Caco-2 (cell line): ENCODE results near the gene TLE2. TPM values are rescaled to one million over a fixed set of nuclear protein-coding genes. Genes with fewer than 3 reads are reported as not detected.

Experiments
- Bru-seq: library from RNA; stranded (reverse); fragments of 400-500 nt; gene quantifications from one replicate; lab custom pipeline; 2021; lab: Mats Ljungman, UMichigan
- BruChase-seq, 2 experiments: library from RNA; stranded (reverse); fragments of 400-500 nt; gene quantifications; one replicate each; lab custom pipeline; 2021; lab: Mats Ljungman, UMichigan
- BruUV-seq: library from RNA; stranded (reverse); fragments of 400-500 nt; replicated peaks from 2 replicates; lab custom pipeline; 2021; lab: Mats Ljungman, UMichigan
- CTCF ChIA-PET: fragments of 300-600 bp; sonication (Branson Sonifier 250); formaldehyde crosslinking; loops from one replicate; lab custom pipeline; 2022; ENCODE audit warnings: antibody characterized with exemption; lab: Charles Lee
- POLR2A ChIA-PET: fragments of 300-600 bp; sonication (Branson Sonifier 250); formaldehyde crosslinking; loops from one replicate; lab custom pipeline; 2022; ENCODE audit warnings: antibody characterized with exemption; lab: Charles Lee
- DNase-seq, 2 experiments: peaks; one replicate each; pipeline versions ENCODE4 v3.0.0 to v3.0.0-alpha.2; 2020 to 2022
- H3K27me3 ChIP-seq: replicated peaks from 2 replicates; pipeline ENCODE4 v1.6.0; 2011; ENCODE audit warnings: low read length; ENCODE audit not compliant: control insufficient read depth, insufficient read depth
- H3K36me3 ChIP-seq: 2 replicates; pipeline ENCODE4 v1.5.1; 2011; ENCODE audit warnings: low read length; ENCODE audit not compliant: control insufficient read depth, insufficient read depth
- H3K4me1 ChIP-seq: fragments of 250-450 bp; sonication (Bioruptor Pico); 2 replicates; pipeline ENCODE4 v1.5.1; 2020; ENCODE audit warnings: mild to moderate bottlenecking
- H3K4me3 ChIP-seq: 2 replicates; pipeline ENCODE4 v1.5.1; 2011; ENCODE audit warnings: low read depth, mild to moderate bottlenecking, control low read depth, low read length
- H3K9me3 ChIP-seq: fragments of 250-450 bp; sonication (Bioruptor Pico); 2 replicates; pipeline ENCODE4 v1.5.1; 2020; ENCODE audit warnings: mild to moderate bottlenecking, moderate library complexity
- H3K27ac Mint-ChIP-seq: one replicate; pipeline ENCODE4 v1.8.0; 2022; ENCODE audit warnings: mixed read lengths; ENCODE audit not compliant: unreplicated experiment
- H3K27me3 Mint-ChIP-seq: one replicate; pipeline ENCODE4 v1.8.0; 2022; ENCODE audit warnings: mixed read lengths; ENCODE audit not compliant: insufficient read depth, unreplicated experiment
- H3K36me3 Mint-ChIP-seq: one replicate; pipeline ENCODE4 v1.8.0; 2022; ENCODE audit warnings: mild to moderate bottlenecking, mixed read lengths; ENCODE audit not compliant: insufficient read depth, unreplicated experiment
- H3K4me1 Mint-ChIP-seq: one replicate; pipeline ENCODE4 v1.8.0; 2022; ENCODE audit warnings: low read depth, mixed read lengths; ENCODE audit not compliant: unreplicated experiment
- H3K4me3 Mint-ChIP-seq: one replicate; pipeline ENCODE4 v1.8.0; 2022; ENCODE audit warnings: mild to moderate bottlenecking, moderate library complexity, mixed read lengths; ENCODE audit not compliant: unreplicated experiment
- H3K9me3 Mint-ChIP-seq: one replicate; pipeline ENCODE4 v1.8.0; 2022; ENCODE audit warnings: mixed read lengths; ENCODE audit not compliant: unreplicated experiment
- intact Hi-C: fragments of 100-400 bp; cut with micrococcal nuclease; formaldehyde crosslinking; loops from one replicate; pipeline ENCODE4 v1.10.0; 2022; ENCODE audit not compliant: unreplicated experiment
- long read RNA-seq: library from polyadenylated mRNA; stranded (forward); transcript quantifications from one replicate; pipeline ENCODE4 v2.0.0, GENCODE V29; 2022
- total RNA-seq: library from RNA; stranded (reverse); gene quantifications from 2 replicates; pipeline ENCODE4 v1.2.3, GENCODE V29; 2022
- TF ChIP-seq, protein P1 (sequence below), 2 experiments: fragments of 200-600 bp in 1 of 2; IDR thresholded peaks; 1 replicate in 1 of 2; 2 replicates in 1 of 2; pipeline versions ENCODE4 v1.5.1 to v1.8.0; 2011 to 2022; ENCODE audit warnings: antibody characterized with exemption in 1 of 2, control low read depth in 1 of 2, inconsistent platforms in 1 of 2, low read depth in 1 of 2, low read length in 1 of 2, mild to moderate bottlenecking in 1 of 2, moderate library complexity in 1 of 2; ENCODE audit not compliant: insufficient read depth in 1 of 2, severe bottlenecking in 1 of 2, unreplicated experiment in 1 of 2

Gene TLE2
- total RNA-seq (29.2 and 31.3 TPM in 2 replicates), Bru-seq, nascent RNA (percentile 40 among the genes with signal in this experiment), BruChase-seq, experiment 1, labeled RNA remaining after a 2-hour chase (percentile 43 among the genes with signal in this experiment), BruChase-seq, experiment 2, labeled RNA remaining after a 6-hour chase (percentile 48 among the genes with signal in this experiment)
- long read RNA-seq, partial matches to known transcripts, result 12 of 49 reads
- long read RNA-seq, other reads (novel, unspliced or antisense), result 37 of 49 reads

DNA sequence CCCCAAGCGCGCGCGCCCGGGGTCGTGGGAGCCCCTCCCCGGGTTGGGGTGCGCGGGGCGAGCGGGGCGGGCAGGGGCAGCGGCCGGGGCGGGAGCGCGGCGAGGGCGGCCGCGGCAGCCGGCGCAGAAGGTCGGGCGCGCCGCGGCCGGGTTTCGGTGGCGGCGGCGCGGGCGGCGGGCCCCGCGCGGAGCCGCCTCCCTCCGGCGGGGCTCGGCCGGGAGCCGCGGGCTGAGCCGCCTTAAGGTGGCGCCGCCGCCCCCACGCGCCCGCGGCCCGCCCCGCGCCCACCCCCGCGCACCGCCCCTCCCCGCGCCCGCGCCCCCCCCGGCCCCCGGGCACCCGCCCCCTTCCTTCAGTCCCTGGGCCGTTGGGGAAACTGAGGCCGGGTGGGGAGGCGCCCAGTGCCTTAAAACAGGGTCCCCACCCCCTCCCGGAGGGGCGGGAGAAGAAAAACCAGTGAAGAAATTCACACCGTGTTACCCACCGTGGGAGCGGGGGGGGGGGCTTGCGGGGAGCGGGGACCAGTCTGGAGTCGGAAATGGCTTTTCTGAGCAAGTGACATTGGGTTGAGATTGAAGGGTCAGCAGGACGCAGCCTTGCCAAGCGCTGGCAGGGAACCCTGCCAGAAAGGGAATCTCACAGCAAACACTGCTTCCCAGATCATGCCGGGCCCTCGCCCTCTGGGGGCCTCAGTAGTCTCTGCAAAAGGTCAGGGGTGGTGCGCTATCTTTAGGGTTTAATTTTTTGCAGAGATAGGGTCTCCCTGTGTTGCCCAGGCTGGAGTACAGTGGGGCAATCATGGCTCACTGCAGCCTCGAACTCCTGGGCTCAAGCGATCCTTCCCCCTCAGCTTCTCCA, at the start of gene TLE2:
Gene TLE2 (minus strand): TSS at position 216 of the 859 bp plus-strand sequence. CDS start 376 bp downstream, outside the sequence.
- Histone ChIP-seq H3K36me3 (no peaks in the 10 kb centered on the region), H3K9me3 (no peaks in the 10 kb centered on the region), H3K4me1 (peaks cover 21% of the 10 kb centered on the region), H3K4me3 (peak within 1 kb of the TSS; percentile 79), H3K27me3 (no peaks in the 10 kb centered on the region)
- no peak within 1 kb of the TSS for H3K27ac Mint-ChIP-seq
- intact Hi-C loops, result loop anchor here (2.0 kb wide), 1 partner anchor 66 kb away; no protein-coding TSS in a partner anchor
- ChIA-PET POLR2A (no interaction called here), CTCF (no interaction called here)
- H3K9me3 Mint-ChIP-seq, result no peaks in the 10 kb centered on the region
- H3K27me3 Mint-ChIP-seq, result no peaks in the 10 kb centered on the region
- BruUV-seq, result no TSS peak
- TF ChIP-seq, protein P1, sequence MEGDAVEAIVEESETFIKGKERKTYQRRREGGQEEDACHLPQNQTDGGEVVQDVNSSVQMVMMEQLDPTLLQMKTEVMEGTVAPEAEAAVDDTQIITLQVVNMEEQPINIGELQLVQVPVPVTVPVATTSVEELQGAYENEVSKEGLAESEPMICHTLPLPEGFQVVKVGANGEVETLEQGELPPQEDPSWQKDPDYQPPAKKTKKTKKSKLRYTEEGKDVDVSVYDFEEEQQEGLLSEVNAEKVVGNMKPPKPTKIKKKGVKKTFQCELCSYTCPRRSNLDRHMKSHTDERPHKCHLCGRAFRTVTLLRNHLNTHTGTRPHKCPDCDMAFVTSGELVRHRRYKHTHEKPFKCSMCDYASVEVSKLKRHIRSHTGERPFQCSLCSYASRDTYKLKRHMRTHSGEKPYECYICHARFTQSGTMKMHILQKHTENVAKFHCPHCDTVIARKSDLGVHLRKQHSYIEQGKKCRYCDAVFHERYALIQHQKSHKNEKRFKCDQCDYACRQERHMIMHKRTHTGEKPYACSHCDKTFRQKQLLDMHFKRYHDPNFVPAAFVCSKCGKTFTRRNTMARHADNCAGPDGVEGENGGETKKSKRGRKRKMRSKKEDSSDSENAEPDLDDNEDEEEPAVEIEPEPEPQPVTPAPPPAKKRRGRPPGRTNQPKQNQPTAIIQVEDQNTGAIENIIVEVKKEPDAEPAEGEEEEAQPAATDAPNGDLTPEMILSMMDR (IDR thresholded peaks at IDR 0.05; ENCODE audit: insufficient read depth in 1 of 2, low read depth in 1 of 2, low read length in 1 of 2, severe bottlenecking in 1 of 2, unreplicated experiment in 1 of 2), result no peak
- H3K4me3 Mint-ChIP-seq, result peak within 1 kb of the TSS; percentile 72
- H3K4me1 Mint-ChIP-seq, result peaks cover 24% of the 10 kb centered on the region
- DNase-seq, result no peak
- H3K36me3 Mint-ChIP-seq, result peaks cover 4% of the 10 kb centered on the region

DNA sequence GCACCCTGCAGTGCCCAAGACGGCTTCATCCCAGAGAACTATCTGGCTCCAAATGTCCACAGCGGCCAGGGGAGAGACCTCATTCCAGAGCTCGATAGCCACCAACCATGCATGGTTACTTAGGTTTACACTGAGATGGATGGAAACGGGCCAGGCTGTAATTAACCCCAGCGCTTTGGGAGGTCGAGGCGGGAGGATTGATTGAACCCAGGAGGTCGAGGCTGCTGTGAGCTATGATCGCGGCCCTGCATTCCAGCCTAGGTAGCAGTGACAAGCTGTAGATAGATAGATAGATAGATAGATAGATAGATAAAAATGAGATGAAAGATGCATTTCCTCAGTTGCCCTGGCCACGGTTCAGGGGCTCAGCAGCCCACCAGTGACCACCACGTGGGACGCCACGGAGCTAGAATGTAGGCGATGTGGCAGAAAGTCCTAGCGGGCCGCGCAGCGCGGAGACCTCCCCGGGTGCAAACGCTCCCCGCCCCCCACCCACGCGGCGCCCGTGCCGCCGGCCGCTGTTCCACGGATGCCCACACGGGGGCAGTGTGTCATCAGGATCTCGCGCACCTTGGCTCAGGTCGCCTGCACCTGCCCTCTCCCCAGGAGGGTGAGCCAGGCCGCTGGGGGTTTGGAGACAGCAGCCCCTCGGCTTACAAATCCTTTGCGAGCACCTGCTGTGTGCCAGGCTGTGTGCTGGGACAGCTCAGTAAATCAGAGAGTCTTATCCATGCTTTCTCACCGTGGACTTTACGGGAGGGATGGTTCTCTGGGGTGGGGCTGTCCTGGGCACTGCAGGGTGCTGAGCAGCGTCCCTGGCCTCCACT, 46.7 kb upstream of the TLE2 start:
- peak; percentile 61 to 78 for DNase-seq
- H3K4me3 ChIP-seq, result peak overlapping the region; percentile 28
- POLR2A ChIA-PET, result no interaction called here

More for the DNA sequence above, 46.7 kb upstream of the TLE2 start:
- BruUV-seq, result no TSS peak
- TF ChIP-seq, protein P1 (IDR thresholded peaks at IDR 0.05; ENCODE audit: insufficient read depth in 1 of 2, low read depth in 1 of 2, low read length in 1 of 2, severe bottlenecking in 1 of 2, unreplicated experiment in 1 of 2), result peak; percentile 88
- Mint-ChIP-seq H3K27me3 (no peaks in the 10 kb centered on the region), H3K27ac (peak overlapping the region; percentile 20), H3K4me1 (peaks cover 6% of the 10 kb centered on the region), H3K9me3 (no peaks in the 10 kb centered on the region), H3K36me3 (no peaks in the 10 kb centered on the region), H3K4me3 (peak overlapping the region; percentile 50)
- no peaks in the 10 kb centered on the region for H3K4me1 ChIP-seq
- CTCF ChIA-PET, result interaction anchor here (0.6 to 2.4 kb wide), 4 partner anchors 32 to 619 kb away, joined by 3 to 11 read pairs (median 3); partner anchors contain the start of gene LMNB2
- intact Hi-C loops, result loop anchor here (1.0 to 2.0 kb wide), 2 partner anchors 32 to 51 kb away; no protein-coding TSS in a partner anchor
- H3K9me3 ChIP-seq, result no peaks in the 10 kb centered on the region
- no peaks in the 10 kb centered on the region for H3K36me3 ChIP-seq
- no peaks in the 10 kb centered on the region for H3K27me3 ChIP-seq
